Urinary bladder (tissue), 4 donors: Measurements from ENCODE around the gene RNF115. TPM values are rescaled to one million over a fixed set of nuclear protein-coding genes. Genes with fewer than 3 reads are reported as not detected.
"Not testable (repeated sequence)": the region's sequence is repeated elsewhere in the genome, so short reads cannot be mapped to it uniquely, and the experiment has no call there.

Experiments used
- DNase-seq: peaks from one replicate; pipeline ENCODE4 v3.0.0-alpha.2; 2015; ENCODE audit errors: extremely low spot score
- H3K27ac ChIP-seq: one replicate; pipeline ENCODE4 v1.5.1; 2013; ENCODE audit warnings: low read depth, mild to moderate bottlenecking, moderate library complexity
- H3K36me3 ChIP-seq: one replicate; pipeline ENCODE4 v1.6.1; 2013; ENCODE audit warnings: mild to moderate bottlenecking, moderate library complexity; ENCODE audit not compliant: insufficient read depth
- H3K4me1 ChIP-seq: one replicate; pipeline ENCODE4 v1.6.1; 2013; ENCODE audit warnings: mild to moderate bottlenecking, moderate library complexity; ENCODE audit not compliant: insufficient read depth
- H3K4me3 ChIP-seq: one replicate; pipeline ENCODE4 v1.5.1; 2013; ENCODE audit warnings: low read depth, low read length
- WGBS: extraction: QIAGEN DNeasy Blood & Tissue Kit; methylation state at CpG from one replicate; pipeline ENCODE4 v1.1.7; 2013; 5-methylcytosine and 5-hydroxymethylcytosine counted together
- polyA plus RNA-seq: library from polyadenylated mRNA; stranded (reverse); fragments of 200-250 nt; gene quantifications from one replicate; pipeline ENCODE4 v1.2.3, GENCODE V29; 2013
- total RNA-seq: library from RNA; depleted of rRNA; stranded (reverse); fragments of >200 nt; gene quantifications from one replicate; pipeline ENCODE4 v1.2.3, GENCODE V29; 2014
- donor health status: healthy with polysubstance abuse.
- donor health status: healthy.

The RNF115 gene
- total and polyA plus RNA-seq, 2 donors, result 9.1 to 32.4 TPM

DNA sequence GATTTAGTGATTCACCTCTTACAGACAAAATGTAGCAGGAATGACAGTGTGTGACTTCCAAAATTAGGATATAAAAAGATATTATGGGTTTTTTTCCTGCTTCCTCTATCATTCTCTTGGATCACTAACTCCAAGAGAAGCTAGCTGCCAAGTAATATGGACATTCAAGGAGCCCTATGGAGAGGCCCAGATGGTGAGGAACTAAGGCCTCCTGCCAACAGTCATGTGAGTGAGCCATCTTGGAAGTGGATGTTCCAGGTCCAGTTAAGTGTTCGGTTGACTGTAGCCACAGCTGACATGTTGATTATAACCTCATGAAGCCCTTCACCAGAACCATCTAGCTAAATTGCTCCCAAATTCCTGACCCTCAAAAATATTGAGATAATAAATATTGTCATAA, 65.8 kb downstream of the RNF115 start:
- 94% methylated on average over 1 of the region's 1 CpG for WGBS
- Histone ChIP-seq H3K36me3 (peaks cover 5% of the 10 kb centered on the region), H3K4me3 (no peak overlapping the region), H3K27ac (no peak overlapping the region), H3K4me1 (no peaks in the 10 kb centered on the region)
- DNase-seq, result no peak

DNA sequence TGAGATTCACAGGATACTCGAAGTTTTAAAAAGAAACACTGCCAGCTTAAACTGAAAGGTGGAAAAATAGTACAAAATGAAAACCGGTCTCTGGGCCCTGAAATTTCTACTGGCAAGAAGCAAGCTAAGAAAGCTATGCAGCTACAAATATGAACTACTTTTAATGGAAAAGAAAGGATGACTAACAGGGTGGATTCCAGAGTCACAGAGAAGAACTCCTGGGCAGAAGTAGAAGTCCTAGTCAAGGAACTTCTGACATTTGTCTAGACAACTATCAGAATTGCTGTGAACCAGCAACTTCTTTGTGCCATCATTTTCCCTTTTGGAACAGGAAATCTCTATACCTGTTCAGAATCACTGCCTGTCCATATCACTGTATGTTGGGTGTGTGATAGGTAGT, 66.5 kb downstream of the RNF115 start:
- no peak for DNase-seq
- 89% methylated on average over 2 of the region's 2 CpGs for WGBS
- Histone ChIP-seq H3K36me3 (peaks cover 6% of the 10 kb centered on the region), H3K4me1 (no peaks in the 10 kb centered on the region), H3K4me3 (no peak overlapping the region), H3K27ac (no peak overlapping the region)

DNA sequence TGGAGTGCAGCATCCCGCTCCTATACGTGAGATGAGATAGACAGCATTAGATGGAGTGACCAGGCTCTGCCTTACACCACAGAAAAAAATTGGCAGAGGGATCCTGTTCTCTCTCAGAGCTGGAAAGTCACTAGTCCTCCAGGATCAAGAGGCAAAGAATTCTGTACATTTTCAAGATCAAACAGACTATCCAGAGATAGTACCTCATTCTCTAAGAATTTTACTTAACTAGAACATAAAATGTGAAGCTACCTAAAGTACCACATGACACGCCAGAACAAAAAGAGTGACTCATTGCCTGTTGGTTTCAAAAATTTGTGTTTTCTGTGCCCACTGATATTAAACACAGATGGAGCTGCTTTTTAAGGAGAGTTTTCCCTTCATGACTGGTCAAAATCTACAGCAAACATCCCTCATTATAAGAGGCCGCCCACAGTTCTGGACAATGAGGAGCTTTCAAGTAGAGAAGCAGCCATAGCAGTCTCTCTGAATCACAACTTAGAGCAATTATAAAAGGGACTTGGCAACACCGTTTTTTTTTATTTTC, 72.3 kb downstream of the RNF115 start:
- peaks cover 6% of the 10 kb centered on the region for H3K36me3 ChIP-seq
- H3K27ac ChIP-seq, result no peak overlapping the region
- H3K4me3 ChIP-seq, result no peak overlapping the region
- H3K4me1 ChIP-seq, result no peaks in the 10 kb centered on the region
- no peak for DNase-seq
- WGBS, result 77% methylated on average over 5 of the region's 5 CpGs

DNA sequence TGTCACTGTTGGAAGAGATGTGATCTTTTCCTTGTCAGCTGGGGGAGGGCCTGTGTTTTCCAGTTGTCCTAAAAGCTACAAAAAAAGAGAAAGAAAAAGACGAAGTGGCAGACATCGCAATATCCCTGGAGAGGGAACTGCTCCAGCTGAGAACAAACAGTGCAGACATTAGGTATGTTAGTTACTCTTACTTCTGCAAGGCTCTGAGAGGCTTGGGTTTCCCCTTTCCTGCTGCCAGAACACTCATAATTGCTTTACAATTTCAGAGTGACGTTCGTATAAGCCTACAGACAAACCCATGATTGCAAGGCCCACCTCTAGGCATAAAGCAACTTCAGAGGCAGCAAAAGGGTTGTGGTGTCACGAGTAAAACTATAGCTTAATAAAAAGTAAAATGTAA, 73.5 kb downstream of the RNF115 start:
- Histone ChIP-seq H3K4me3 (no peak overlapping the region), H3K4me1 (no peaks in the 10 kb centered on the region), H3K36me3 (peaks cover 6% of the 10 kb centered on the region), H3K27ac (no peak overlapping the region)
- no peak for DNase-seq
- 80% methylated on average over 5 of the region's 5 CpGs for WGBS

DNA sequence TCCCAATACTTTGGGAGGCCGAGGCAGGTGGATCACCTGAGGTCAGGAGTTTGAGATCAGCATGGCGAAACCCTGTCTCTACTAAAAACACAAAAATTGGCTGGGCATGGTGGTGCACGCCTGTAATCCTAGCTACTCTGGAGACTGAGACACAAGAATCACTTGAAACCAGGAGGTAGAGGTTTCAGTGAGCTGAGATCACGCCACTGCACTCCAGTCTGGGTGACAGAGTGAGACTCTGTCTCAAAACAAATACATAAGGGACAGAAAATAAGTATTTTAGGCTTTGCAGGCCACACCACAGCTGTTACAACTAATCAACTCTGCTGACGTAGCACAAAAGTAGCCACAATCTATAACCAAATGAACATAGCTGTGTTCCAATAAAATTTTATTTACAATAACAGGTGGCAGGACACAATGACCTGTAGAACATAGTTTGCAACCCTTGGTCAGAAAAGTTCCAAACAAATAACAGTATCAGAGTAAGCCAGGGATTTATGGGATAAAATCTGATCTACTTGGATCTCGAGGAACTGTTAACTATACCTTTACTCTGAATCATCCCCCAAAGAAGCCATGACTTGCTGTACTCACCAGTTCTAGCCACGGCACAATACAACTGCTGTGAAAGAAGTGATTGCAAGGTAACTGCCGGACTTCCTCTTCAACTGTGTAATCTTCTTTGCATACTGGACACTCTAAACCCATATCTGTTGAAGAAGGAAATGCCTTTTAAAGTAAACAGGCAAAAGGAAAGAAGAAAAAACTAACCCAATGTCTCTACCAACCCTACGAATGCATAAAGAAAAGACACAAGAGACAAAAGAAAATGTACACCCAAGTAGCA, 76.3 kb downstream of the RNF115 start:
- no peak for DNase-seq
- 92% methylated on average over 9 of the region's 9 CpGs for WGBS
- Histone ChIP-seq H3K27ac (no peak overlapping the region), H3K4me1 (no peaks in the 10 kb centered on the region), H3K36me3 (peaks cover 9% of the 10 kb centered on the region), H3K4me3 (no peak overlapping the region)

DNA sequence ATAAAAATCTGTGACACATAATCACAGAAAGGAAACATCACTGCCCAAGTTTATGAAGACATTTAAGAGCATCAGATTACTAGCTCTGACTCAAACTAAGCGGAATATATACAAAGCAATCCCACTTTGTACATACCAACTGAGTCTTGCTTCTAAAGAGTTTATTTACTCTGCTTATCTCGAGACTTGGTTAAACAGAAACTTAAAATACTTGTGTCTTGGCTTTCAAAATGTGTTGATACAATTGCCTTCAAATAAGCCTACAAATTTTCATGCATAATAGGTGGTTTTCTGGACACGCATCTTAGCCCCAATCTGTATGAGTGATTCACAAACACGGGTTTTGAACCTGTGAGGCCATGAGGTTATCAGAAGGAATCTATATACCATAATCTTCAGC, 83.6 kb downstream of the RNF115 start:
- DNase-seq, result peak; percentile 17
- Histone ChIP-seq H3K36me3 (peaks cover 5% of the 10 kb centered on the region), H3K4me3 (no peak overlapping the region), H3K27ac (no peak overlapping the region), H3K4me1 (no peaks in the 10 kb centered on the region)
- 32% methylated on average over 4 of the region's 4 CpGs for WGBS

DNA sequence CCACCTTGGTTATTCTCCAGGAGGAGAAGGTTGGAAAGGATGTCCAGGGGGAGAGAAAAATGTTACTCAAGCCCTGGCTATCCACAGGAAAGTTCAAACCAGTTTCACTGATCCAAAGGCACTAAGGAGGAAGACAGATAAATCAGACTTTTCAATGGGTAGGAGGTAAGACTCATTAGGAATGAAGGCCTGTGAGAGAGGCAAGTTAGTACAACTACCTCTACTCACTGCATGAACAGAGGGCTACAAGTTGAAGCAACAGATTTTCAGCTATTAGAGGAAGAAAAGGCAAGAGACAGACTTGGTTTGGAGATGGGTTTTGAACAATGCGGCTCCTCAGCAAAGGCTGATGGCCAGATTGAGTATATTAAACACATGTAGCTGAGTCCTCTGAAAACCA, 87.7 kb downstream of the RNF115 start:
- Histone ChIP-seq H3K27ac (no peak overlapping the region), H3K4me3 (no peak overlapping the region), H3K36me3 (peaks cover 6% of the 10 kb centered on the region), H3K4me1 (no peaks in the 10 kb centered on the region)
- DNase-seq, result no peak
- 98% methylated on average over 1 of the region's 1 CpG for whole genome bisulfite sequencing

DNA sequence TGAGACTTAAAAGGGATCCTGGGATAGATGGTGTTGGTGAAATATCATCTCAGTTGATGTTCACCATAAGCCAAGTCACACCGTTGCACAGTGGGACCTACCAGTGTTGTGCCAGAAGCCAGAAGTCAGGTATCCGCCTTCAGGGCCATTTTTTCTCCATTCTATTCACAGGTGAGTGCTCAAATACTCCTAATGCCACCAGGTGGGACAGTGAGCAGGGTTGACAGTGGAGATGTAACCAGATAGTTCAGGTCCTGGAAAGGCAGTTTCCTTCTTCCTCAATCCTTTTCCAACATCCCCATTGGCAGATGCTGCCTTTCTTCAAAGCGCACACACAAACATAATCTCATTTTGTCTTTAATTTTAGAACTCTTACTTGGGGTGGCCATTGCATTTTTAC, 93.0 kb downstream of the RNF115 start:
- Histone ChIP-seq H3K4me1 (no peaks in the 10 kb centered on the region), H3K36me3 (peaks cover 4% of the 10 kb centered on the region), H3K27ac (no peak overlapping the region), H3K4me3 (no peak overlapping the region)
- no peak for DNase-seq
- WGBS, result 94% methylated on average over 3 of the region's 3 CpGs

DNA sequence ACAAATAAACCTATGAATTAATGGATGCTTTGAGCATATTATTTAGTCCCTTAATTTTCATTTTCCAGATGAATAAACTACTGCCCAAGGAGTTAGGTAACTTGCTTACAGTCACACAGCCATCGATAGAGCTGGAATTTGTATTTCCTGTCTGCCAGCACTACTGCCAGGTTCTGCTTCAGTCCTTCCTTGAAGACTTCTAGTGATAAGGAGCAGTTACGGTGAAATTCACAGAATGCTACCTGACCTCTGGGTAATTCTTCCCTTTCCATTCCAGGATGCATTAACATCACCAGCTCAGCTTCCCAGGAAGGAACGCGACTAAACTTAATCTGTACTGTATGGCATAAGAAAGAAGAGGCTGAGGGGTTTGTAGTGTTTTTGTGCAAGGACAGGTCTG, 93.4 kb downstream of the RNF115 start:
- DNase-seq, result no peak
- no peak overlapping the region for H3K27ac ChIP-seq
- peaks cover 4% of the 10 kb centered on the region for H3K36me3 ChIP-seq
- H3K4me3 ChIP-seq, result no peak overlapping the region
- 80% methylated on average over 4 of the region's 4 CpGs for WGBS
- H3K4me1 ChIP-seq, result no peaks in the 10 kb centered on the region

DNA sequence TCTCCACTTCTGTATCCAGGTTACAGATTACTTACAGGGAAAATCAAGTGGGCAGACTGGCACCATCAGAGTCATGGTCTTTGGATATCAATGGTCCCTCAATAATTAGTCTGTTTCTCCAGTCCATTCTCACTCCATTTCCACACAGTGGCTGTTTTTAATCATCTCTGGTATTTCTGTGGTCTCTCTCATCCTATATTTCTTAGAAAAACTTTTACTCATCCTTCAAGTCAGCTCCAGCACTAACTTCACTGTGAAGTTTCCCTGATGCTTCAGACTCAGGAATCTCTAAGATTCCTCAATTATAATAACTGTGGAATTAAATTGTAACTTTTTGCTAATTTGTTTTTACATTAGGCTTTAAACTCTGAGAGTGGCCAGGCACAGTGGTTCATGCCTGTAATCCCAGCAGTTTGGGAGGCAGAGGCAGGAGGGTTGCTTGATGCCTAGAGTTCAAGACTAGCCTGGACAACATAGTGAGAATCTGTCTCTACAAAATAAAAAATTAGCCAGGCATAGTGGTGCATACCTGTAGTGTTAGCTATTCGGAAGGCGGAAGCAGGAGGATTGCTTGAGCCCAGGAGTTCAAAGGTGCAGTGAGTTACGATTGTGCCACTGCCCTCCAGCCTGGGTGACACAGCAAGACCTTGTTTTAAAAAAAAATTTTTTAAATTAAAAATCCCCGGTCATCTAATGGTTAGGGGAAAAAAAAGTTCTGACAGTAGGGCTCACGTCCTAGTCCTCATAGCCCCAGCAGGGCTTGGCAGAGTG, 94.0 kb downstream of the RNF115 start:
- WGBS, result 93% methylated on average over 5 of the region's 5 CpGs
- no peak overlapping the region for H3K4me3 ChIP-seq
- H3K4me1 ChIP-seq, result no peaks in the 10 kb centered on the region
- H3K27ac ChIP-seq, result no peak overlapping the region
- peaks cover 4% of the 10 kb centered on the region for H3K36me3 ChIP-seq
- no peak for DNase-seq

DNA sequence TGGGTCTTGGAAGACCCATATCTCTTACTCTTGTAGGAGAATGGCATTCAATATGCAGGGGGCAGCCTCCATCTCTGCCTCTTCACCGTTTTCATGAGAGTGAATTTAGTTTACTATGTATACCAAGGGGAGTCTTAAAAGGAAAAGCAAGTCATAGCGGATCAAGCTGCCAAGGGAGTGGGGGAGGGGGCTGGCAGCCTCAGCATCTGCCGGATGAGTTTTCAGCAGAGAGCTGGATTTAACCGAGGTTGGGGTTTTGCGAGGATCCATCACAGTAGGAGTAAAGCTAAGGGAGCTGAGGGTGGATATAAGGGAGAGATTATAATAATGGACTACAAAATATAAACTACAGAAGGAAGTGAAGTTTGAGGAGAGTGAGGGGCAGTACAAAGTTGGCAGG, 94.7 kb downstream of the RNF115 start:
- H3K4me1 ChIP-seq, result no peaks in the 10 kb centered on the region
- H3K36me3 ChIP-seq, result peaks cover 4% of the 10 kb centered on the region
- H3K4me3 ChIP-seq, result no peak overlapping the region
- no peak overlapping the region for H3K27ac ChIP-seq
- DNase-seq, result no peak
- WGBS, result 34% methylated on average over 5 of the region's 5 CpGs

DNA sequence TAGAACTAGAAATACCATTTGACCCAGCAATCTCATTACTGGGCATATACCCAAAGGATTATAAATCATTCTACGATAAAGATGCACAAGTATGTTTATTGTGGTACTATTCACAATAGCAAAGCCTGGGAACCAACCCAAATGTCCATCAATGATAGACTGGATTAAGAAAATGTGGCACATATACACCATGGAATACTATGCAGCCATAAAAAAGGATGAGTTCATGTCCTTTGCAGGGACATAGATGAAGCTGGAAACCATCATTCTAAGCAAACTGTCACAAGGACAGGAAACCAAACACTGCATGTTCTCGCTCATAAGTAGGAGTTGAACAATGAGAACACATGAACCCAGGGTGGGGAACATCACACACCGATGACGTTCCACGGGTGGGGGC, 97.7 kb downstream of the RNF115 start:
- DNase-seq, H3K4me3 ChIP-seq, H3K4me1 ChIP-seq, H3K27ac ChIP-seq, H3K36me3 ChIP-seq: not testable (repeated sequence)
- 94% methylated on average over 5 of the region's 5 CpGs for WGBS

DNA sequence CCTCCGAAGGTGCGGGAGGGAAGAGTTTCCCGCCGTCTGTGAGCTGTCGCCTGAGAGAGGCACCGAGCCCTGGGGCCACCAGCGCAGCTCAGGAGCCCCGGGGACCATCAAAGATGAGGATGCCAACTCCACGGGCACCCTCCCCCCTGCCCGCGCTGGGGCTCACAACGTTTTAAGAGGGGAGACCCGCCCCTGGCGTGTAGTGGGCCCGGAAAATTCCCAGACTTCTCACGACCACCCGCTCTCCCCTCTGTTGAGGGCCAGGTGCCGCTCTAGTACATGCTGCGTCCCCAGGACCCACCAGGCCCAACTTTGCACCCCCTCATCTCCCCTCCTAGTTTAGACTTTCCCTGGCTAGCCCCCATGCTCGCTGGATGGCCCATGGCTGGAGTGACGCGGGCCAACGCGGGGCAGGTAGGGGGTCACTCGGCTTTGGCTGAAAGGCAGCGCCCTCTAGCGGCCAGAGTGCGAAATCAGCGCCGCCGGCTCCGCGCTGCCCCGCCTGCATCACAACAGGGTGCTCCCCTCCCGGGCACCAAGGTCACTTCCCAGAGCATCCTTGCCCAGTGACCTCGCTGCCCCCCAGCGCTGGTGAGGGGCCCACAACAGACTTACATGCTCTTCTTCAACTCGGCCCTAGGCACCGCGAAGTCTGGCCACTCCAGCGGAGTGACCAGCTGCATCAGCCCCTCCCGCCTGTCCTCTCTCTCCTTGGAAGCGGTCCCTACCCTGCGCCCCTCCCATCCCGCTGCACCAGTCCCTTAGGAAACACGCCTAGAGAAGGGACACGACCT, 102.8 kb downstream of the RNF115 start:
- Histone ChIP-seq H3K4me3 (peak overlapping the region; percentile 19), H3K27ac (no peak overlapping the region), H3K4me1 (no peaks in the 10 kb centered on the region), H3K36me3 (no peaks in the 10 kb centered on the region)
- 7% methylated on average over 47 of the region's 47 CpGs for WGBS
- DNase-seq, result no peak
